DMS 273 treated with DMSO at 0.1 percent for 48 hours (cell line): ENCODE data around the gene KATNIP.
A peak's percentile ranks its signal among the peaks of the same experiment; 100 is the strongest.

Experiments
- DNase-seq: peaks from one replicate; lab custom pipeline; 2025; lab: John Stamatoyannopoulos, UW

KATNIP gene

GRCh38 chr16:27549746-27550581 is at the start of gene KATNIP, which contains the start of gene GTF3C1:
KATNIP (plus strand) TSS chr16:27550144; CDS start chr16:27550171, 27 bp downstream.
GTF3C1 (minus strand) TSS chr16:27549913; CDS start chr16:27549890, 23 bp downstream.
- peak; percentile 96 for DNase-seq

GRCh38 chr16:27500801-27501200 is 49.1 kb upstream of the KATNIP start:
- DNase-seq = no peak

DNA sequence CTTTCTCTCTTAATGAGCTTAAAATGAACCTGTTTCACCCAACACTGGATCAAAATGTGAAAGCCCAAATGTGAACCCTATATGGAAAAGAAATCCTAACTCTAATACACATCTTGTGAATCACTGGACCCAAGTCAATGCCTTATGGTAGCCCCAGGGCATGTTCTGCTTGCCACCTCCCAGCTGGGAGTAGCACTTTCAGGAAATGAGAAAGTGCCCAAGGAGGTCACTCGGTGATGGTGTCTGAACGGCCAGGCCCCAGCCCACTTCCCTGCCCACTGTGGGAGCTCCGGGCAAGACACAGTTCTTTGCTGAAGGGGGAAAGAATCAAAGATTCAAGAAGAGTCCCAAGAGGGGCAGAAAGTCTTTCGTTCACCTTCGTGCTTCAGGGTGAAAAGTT is 46.3 kb upstream of the KATNIP start:
- DNase-seq = no peak

DNA sequence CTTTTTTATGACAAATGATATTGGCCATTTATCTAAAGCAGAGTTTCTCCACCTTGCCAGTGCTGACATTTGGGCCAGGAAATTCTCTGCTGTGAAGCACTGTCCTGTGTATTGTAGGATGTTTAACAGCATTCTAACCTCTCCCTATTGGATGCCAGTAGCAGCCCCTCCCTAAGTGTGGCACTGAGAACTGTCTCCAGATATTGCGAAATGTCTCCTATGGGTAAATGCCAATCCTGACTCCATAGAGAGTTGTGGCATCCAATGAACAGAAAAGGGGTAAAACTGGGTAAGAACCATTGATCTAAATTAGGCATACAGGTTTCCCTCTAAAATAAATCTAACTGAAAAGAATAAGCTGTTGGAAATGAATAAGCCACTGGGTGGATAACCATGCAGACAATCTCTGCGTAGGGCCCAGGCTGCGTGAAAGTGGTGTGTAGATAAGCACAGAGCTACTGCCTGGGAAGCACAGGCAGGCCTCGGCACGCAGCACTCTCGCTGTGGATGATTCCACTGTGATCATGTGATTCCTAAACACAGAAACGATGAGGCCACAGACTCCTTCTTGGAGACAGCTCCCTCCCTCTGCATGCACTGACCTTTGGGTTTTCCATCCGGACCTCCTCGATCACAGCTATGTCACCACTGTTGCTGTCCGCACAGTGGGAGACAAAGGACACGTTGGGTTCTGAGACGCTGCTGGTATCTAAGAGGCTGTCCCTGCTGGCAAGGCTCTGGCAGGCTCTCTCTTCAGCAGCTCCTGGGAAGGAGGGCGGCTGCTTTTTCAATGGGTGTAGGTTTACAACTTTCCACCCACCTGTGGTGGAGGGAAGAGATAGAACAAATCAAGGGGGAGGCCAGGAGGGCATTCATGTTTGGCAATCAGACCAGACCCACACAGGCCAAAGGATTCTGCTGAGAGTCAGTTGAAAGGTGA is 44.4 kb upstream of the KATNIP start:
- no peak for DNase-seq

- no peak for DNase-seq
Observed at GRCh38 chr16:27506771-27507170, 43.2 kb upstream of the KATNIP start.

- no peak for DNase-seq
Observed at GRCh38 chr16:27508476-27508875, 41.5 kb upstream of the KATNIP start.

GRCh38 chr16:27511657-27512448 is 38.1 kb upstream of the KATNIP start:
- DNase-seq = no peak

- no peak for DNase-seq
Observed at GRCh38 chr16:27514806-27515205, 35.1 kb upstream of the KATNIP start.

DNA sequence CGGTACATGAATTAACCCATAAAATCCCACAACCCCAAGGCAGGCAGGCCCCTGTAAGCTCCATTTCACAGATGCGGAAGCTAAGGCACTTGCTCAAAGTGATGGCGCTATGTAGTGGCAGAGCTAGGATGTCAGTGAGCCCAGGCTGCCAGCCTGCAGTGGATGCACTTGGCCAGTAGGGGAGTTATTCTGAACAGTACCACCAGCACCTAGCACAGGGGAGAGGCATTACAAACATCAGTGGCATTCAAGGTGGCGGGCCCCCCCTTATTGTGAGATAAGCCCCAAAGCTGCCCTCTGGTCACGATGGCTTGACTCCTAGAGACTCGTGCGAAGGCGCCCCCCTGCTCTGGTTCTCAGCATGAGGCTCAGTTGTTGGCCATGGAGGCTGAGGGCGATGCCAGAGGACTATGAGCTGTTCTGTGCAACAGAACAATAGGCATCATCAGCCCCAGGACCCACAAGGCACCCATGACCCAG is 34.0 kb upstream of the KATNIP start:
- no peak for DNase-seq

GRCh38 chr16:27516365-27516764 is 33.6 kb upstream of the KATNIP start:
- no peak for DNase-seq

DNA sequence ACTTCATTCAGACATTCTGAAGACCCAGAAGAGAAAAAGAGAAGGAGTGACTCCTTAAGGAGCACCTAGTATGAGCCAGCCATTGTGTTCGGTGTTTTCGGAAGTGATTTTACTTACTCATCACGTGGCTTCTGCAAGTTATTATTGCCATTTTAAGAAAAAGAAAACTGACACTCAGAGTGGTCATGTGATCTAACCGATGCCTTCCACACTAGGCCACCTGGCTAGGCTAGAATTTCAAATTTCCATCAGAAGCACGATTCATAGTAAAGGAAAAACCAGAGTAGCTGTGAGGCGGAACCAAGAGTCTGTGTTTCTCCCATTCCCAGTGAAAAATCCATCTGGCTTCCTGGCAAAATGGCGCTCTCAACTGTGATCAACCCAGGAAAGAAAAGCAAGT is 32.3 kb upstream of the KATNIP start:
- DNase-seq = no peak

GRCh38 chr16:27518226-27518625 is 31.7 kb upstream of the KATNIP start:
- DNase-seq = no peak

DNA sequence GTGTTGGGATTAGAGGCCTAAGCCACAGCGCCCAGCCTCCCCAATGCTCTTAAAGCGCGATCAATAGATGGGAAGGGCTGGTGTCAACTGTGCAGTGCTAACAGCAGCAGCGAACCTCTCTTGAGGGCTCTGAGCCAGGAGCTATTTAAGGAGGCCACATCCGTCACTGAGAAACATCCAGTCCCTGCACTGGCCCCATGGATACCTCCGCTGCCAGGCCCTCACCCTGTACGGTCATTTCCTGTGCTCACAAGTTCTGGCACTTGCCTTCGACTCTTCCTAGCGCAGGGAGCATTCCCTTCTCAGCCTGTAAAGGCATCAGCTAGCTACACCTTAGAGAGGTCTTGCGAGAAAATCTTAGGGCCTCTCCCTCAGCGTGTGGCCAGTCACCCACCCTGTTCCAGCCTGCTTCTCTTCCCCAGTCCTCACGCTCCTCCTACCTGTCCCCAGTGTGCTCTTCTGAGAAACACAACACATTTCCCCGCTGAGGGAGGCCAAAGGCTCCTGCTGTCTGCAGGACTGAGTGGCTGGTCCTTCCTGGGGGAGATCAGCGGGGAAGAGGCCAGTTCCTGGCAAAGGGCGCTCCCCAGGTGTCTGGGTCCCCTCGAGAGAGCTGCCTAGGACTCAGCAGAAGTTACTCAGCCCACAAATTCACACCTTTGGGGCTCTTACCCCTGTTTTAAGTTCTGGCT is 28.8 kb upstream of the KATNIP start:
- no peak for DNase-seq

DNA sequence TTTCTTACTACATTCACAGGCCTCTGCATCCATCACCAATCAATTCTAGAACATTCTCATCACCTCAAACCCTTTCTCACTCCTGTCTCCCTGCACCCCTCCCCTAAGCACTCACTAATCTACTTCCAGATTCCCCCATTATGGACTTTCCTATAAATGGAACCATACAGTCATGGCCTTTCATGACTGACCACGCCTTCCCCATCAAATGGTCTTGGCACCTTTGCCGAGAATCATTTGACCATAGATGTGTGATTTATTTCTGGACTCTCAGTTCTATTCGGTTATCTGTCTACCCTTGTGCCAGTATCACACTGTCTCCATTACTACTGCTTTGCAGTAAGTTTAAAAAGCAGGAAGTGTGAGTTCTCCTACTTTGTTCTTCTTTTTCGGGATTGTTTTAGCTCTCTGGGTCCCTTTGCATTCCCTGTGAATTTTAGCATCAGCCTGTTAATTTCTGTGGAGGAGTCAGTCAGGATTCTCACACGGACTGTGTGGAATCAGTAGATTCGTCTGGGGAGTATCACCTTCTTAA is 27.7 kb upstream of the KATNIP start:
- DNase-seq = no peak

GRCh38 chr16:27526180-27526579 is 23.8 kb upstream of the KATNIP start:
- peak; percentile 11 for DNase-seq

- no peak for DNase-seq
Observed at GRCh38 chr16:27528294-27528693, 21.6 kb upstream of the KATNIP start.

DNA sequence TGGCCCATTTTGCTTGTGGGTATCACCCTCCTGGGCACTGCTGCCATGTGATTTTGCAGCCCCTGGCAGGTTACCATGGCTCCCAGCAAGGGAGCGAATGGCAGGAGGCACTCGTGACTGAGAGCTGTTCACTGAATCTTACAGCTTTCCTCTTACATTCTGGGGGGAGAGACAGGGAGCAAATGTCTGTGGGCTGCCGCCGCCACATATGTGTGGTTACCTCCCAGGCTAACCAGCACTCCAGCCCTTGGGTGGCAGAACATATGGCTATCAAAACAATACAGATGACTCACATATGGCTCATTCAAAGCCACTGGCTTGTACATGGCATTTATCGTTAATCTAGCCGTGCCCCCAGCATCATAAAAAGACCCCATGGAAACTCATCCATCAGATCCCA is 20.0 kb upstream of the KATNIP start:
- peak; percentile 82 for DNase-seq

GRCh38 chr16:27531186-27531585 is 18.8 kb upstream of the KATNIP start:
- DNase-seq = peak; percentile 12

DNA sequence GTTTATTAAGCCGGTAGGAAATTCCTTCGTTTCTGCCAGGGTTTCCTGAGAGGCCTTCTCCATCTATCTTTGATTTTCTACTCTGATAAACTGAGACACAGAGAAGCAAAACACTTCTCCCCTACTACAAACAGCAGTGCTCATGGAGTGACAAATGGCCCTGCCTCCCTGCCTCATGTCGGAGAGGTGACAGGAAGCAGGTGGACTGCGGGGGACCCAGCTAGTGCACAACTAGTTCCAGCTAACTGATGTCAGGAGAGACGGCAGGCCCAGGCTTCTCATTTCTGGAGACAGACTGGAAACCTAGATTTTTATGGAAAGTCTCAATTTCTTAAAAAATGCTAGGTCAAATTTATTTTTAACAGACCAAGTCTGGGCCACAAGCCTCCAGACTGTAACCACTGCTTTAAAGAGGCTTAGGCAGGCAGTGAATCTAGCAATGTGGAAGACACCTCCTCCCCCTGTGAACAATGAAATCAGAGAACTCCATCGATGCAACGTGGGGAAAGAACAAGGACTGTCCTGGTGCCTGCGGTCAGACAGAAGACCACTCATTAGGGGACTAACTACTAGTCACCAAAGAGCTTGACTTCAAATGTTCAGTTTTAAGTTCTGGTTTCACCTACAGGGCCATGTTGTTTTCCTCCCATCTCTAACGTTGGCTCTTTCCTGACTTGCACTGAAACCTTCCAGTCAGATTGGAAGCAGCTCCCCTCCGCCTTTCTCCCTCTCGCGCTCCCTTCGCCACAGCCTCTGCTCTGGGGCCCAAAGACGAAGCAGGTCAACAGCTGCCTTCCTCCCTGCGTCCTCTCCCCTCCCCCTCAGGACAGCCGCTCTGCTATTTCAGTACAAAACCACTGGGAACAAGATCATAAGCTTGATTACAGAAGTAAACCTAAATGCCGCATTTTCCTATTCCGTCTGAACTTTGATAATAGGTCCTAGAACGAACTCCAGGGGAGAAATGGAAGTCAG is 17.8 kb upstream of the KATNIP start:
- DNase-seq = no peak

GRCh38 chr16:27534256-27534655 is 15.7 kb upstream of the KATNIP start:
- no peak for DNase-seq
